ENCODE measurements around the gene DSCAM. TPM values are rescaled to one million over a fixed set of nuclear protein-coding genes. Genes with fewer than 3 reads are reported as not detected.

The DSCAM gene
- total RNA-seq, 1 donor: not detected

DNA sequence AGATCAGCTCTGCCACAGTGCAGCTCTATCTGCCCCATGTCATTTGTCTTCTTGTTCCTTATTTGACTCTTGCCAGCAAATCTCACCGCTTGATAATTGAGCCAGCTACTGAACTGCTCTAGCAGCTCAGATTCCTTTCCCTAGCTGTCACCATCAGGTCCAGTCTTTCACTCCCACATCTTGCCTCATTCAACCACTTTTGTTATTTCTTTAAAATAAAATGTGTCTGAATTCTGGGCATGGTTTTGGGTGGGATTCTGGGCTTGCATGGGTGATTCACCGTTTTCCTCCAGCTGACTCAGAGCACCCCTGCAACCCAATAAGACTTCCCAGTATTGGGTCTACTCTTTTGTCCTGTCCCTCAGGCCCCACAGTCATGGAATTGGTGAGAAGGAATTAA, 215.7 kb downstream of the DSCAM start:
- no peak overlapping the region for H3K27ac ChIP-seq (ENCODE audit: low read depth, low read length)
- no peaks in the 10 kb centered on the region for H3K79me2 ChIP-seq (ENCODE audit: insufficient read depth, low read length)
- H3K4me1 ChIP-seq (ENCODE audit: insufficient read depth, low read length): no peaks in the 10 kb centered on the region
- H3K9me3 ChIP-seq (ENCODE audit: low read depth, low read length): no peaks in the 10 kb centered on the region
- no peaks in the 10 kb centered on the region for H3K27me3 ChIP-seq (ENCODE audit: insufficient read depth, low read length)
- no peaks in the 10 kb centered on the region for H3K36me3 ChIP-seq (ENCODE audit: insufficient read depth, low read length)
- TF ChIP-seq, protein P1, sequence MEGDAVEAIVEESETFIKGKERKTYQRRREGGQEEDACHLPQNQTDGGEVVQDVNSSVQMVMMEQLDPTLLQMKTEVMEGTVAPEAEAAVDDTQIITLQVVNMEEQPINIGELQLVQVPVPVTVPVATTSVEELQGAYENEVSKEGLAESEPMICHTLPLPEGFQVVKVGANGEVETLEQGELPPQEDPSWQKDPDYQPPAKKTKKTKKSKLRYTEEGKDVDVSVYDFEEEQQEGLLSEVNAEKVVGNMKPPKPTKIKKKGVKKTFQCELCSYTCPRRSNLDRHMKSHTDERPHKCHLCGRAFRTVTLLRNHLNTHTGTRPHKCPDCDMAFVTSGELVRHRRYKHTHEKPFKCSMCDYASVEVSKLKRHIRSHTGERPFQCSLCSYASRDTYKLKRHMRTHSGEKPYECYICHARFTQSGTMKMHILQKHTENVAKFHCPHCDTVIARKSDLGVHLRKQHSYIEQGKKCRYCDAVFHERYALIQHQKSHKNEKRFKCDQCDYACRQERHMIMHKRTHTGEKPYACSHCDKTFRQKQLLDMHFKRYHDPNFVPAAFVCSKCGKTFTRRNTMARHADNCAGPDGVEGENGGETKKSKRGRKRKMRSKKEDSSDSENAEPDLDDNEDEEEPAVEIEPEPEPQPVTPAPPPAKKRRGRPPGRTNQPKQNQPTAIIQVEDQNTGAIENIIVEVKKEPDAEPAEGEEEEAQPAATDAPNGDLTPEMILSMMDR (IDR thresholded peaks at IDR 0.05; ENCODE audit: extremely low read depth, low read depth, low read length): no peak
- no peak overlapping the region for H2AFZ ChIP-seq (ENCODE audit: low read length)
- H3K4me3 ChIP-seq (ENCODE audit: insufficient read depth, low read length): no peak overlapping the region
- DNase-seq (ENCODE audit: insufficient read length, low spot score, missing footprints): no peak
- H4K20me1 ChIP-seq (ENCODE audit: insufficient read depth, low read length): no peaks in the 10 kb centered on the region
- no peak overlapping the region for H3K4me2 ChIP-seq (ENCODE audit: insufficient read depth, low read length)

DNA sequence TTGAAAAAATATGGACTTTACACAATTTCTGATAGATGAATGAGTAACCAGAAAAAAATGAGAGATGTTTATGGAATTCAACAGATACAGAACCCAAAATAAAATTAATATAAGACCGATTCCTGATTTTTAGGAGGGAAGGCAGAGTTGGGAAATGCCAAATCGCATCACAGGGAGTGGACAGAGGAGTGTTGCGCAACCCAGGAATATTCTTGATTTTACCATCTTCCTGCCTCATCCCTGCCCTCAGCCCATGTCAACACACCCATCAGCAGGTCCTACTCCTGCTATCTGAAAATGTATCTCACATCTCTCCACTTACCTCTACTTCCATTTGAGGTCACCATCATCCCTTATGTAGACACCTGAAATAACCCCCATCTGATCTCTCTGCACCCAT, 221.0 kb downstream of the DSCAM start:
- no peak overlapping the region for H2AFZ ChIP-seq (ENCODE audit: low read length)
- H3K4me2 ChIP-seq (ENCODE audit: insufficient read depth, low read length): no peak overlapping the region
- DNase-seq (ENCODE audit: insufficient read length, low spot score, missing footprints): no peak
- no peaks in the 10 kb centered on the region for H3K27me3 ChIP-seq (ENCODE audit: insufficient read depth, low read length)
- no peak overlapping the region for H3K4me3 ChIP-seq (ENCODE audit: insufficient read depth, low read length)
- H3K9me3 ChIP-seq (ENCODE audit: low read depth, low read length): no peaks in the 10 kb centered on the region
- no peak overlapping the region for H3K27ac ChIP-seq (ENCODE audit: low read depth, low read length)
- TF ChIP-seq, protein P1 (IDR thresholded peaks at IDR 0.05; ENCODE audit: extremely low read depth, low read depth, low read length): no peak
- no peaks in the 10 kb centered on the region for H3K4me1 ChIP-seq (ENCODE audit: insufficient read depth, low read length)
- no peaks in the 10 kb centered on the region for H3K79me2 ChIP-seq (ENCODE audit: insufficient read depth, low read length)
- no peaks in the 10 kb centered on the region for H4K20me1 ChIP-seq (ENCODE audit: insufficient read depth, low read length)
- no peaks in the 10 kb centered on the region for H3K36me3 ChIP-seq (ENCODE audit: insufficient read depth, low read length)

DNA sequence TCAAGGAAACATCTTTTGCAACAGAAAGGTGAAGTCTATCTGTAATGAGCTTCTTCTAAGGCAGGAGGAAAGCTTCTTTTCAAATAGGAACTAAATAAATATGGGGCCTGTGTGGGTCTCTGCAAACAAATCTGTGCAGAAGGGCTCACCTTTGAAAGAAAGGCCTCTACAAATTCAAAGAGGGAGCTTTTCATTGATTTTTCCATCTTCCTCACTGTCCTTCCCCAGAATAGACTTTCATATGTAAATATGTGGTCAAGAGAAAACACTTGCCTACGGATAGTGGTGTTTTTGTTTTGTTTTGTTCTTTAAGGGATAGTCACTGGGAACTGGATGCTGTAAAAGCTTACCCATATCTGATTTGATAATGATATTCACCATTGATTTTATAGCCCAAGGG, 223.4 kb downstream of the DSCAM start:
- Histone ChIP-seq H3K4me2 (ENCODE audit: insufficient read depth, low read length) (no peak overlapping the region), H3K4me1 (ENCODE audit: insufficient read depth, low read length) (no peaks in the 10 kb centered on the region), H3K4me3 (ENCODE audit: insufficient read depth, low read length) (no peak overlapping the region), H2AFZ (ENCODE audit: low read length) (no peak overlapping the region), H3K79me2 (ENCODE audit: insufficient read depth, low read length) (no peaks in the 10 kb centered on the region), H3K36me3 (ENCODE audit: insufficient read depth, low read length) (no peaks in the 10 kb centered on the region), H3K27ac (ENCODE audit: low read depth, low read length) (no peak overlapping the region), H4K20me1 (ENCODE audit: insufficient read depth, low read length) (no peaks in the 10 kb centered on the region), H3K27me3 (ENCODE audit: insufficient read depth, low read length) (no peaks in the 10 kb centered on the region), H3K9me3 (ENCODE audit: low read depth, low read length) (no peaks in the 10 kb centered on the region)
- TF ChIP-seq, protein P1 (IDR thresholded peaks at IDR 0.05; ENCODE audit: extremely low read depth, low read depth, low read length): no peak
- no peak for DNase-seq (ENCODE audit: insufficient read length, low spot score, missing footprints)

DNA sequence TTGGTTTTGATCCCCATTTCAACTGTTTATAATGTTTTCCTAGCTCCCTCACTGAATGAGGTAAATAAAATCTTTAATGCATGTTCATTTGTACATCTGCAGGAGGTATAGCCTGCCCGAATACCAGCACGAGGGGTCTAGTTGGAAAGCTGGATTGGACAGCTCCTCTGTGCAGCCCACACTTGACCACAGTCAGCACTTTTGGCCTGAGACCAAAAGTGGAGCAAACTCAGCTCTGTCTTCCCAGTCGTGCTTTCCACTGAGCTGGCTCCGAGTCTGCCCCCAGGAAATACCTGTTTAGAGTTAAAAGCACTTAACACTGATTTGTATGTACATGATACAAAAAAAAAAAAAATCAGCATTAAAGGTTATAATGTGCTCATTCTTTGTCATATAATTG, 224.4 kb downstream of the DSCAM start:
- Histone ChIP-seq H3K79me2 (ENCODE audit: insufficient read depth, low read length) (no peaks in the 10 kb centered on the region), H3K27ac (ENCODE audit: low read depth, low read length) (no peak overlapping the region), H3K9me3 (ENCODE audit: low read depth, low read length) (no peaks in the 10 kb centered on the region), H3K4me2 (ENCODE audit: insufficient read depth, low read length) (no peak overlapping the region), H2AFZ (ENCODE audit: low read length) (no peak overlapping the region), H4K20me1 (ENCODE audit: insufficient read depth, low read length) (no peaks in the 10 kb centered on the region), H3K4me1 (ENCODE audit: insufficient read depth, low read length) (no peaks in the 10 kb centered on the region), H3K4me3 (ENCODE audit: insufficient read depth, low read length) (no peak overlapping the region), H3K27me3 (ENCODE audit: insufficient read depth, low read length) (no peaks in the 10 kb centered on the region), H3K36me3 (ENCODE audit: insufficient read depth, low read length) (no peaks in the 10 kb centered on the region)
- no peak for DNase-seq (ENCODE audit: insufficient read length, low spot score, missing footprints)
- TF ChIP-seq, protein P1 (IDR thresholded peaks at IDR 0.05; ENCODE audit: extremely low read depth, low read depth, low read length): no peak

Measured in osteoblast (primary cell).